ENCODE measurements around the gene FRMD4A. TPM values are rescaled to one million over a fixed set of nuclear protein-coding genes. Genes with fewer than 3 reads are reported as not detected.

FRMD4A gene
- polyA plus RNA-seq, 1 of the 3 experiments (the other 2 are of a cell fraction): 37.7 TPM

- DNase-seq: no peak
- H3K27ac ChIP-seq (ENCODE audit: low read depth in 2 of 2, low read length in 1 of 2): no peak overlapping the region
- no peaks in the 10 kb centered on the region for H4K20me1 ChIP-seq (ENCODE audit: insufficient read depth)
- no peak overlapping the region for H2AFZ ChIP-seq (ENCODE audit: low read depth)
- no peak overlapping the region for H3K4me2 ChIP-seq
- no peaks in the 10 kb centered on the region for H3K36me3 ChIP-seq (replicated peaks in 1 of 2; ENCODE audit: control insufficient read depth in 1 of 2, insufficient read depth in 2 of 2, low read length in 1 of 2)
- no peaks in the 10 kb centered on the region for H3K4me1 ChIP-seq (ENCODE audit: control insufficient read depth in 1 of 2, insufficient read depth in 2 of 2, low read depth in 1 of 2, low read length in 1 of 2)
- CTCF ChIA-PET: interaction anchor here (0.6 to 7.3 kb wide), 4 partner anchors 9 to 18 kb away, joined by 3 to 43 read pairs (median 4); no protein-coding TSS in a partner anchor
- H3K9me3 ChIP-seq: no peaks in the 10 kb centered on the region
- no peak overlapping the region for H3K4me3 ChIP-seq (ENCODE audit: low read depth in 2 of 2, low read length in 1 of 2)
- POLR2A ChIA-PET: no interaction called here
- no peak overlapping the region for H3K9ac ChIP-seq
- H3K27me3 ChIP-seq (ENCODE audit: insufficient read depth): no peaks in the 10 kb centered on the region; the same call in 1 of the 2 replicates
- TF ChIP-seq FOXM1 (IDR thresholded peaks at IDR 0.05; ENCODE audit: low read depth): no peak
- TF ChIP-seq YY1 (IDR thresholded peaks at IDR 0.05; ENCODE audit: low read depth): no peak
- no peak for TF ChIP-seq CHD2 (IDR thresholded peaks at IDR 0.05; ENCODE audit: low read length, partially characterized antibody)
- TF ChIP-seq GATA2 (CRISPR knock-in tag; IDR thresholded peaks at IDR 0.05): no peak
- no peak for TF ChIP-seq SIN3A (IDR thresholded peaks at IDR 0.05; ENCODE audit: borderline replicate concordance, low read depth, low read length)
- TF ChIP-seq, protein P1, sequence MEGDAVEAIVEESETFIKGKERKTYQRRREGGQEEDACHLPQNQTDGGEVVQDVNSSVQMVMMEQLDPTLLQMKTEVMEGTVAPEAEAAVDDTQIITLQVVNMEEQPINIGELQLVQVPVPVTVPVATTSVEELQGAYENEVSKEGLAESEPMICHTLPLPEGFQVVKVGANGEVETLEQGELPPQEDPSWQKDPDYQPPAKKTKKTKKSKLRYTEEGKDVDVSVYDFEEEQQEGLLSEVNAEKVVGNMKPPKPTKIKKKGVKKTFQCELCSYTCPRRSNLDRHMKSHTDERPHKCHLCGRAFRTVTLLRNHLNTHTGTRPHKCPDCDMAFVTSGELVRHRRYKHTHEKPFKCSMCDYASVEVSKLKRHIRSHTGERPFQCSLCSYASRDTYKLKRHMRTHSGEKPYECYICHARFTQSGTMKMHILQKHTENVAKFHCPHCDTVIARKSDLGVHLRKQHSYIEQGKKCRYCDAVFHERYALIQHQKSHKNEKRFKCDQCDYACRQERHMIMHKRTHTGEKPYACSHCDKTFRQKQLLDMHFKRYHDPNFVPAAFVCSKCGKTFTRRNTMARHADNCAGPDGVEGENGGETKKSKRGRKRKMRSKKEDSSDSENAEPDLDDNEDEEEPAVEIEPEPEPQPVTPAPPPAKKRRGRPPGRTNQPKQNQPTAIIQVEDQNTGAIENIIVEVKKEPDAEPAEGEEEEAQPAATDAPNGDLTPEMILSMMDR (IDR thresholded peaks at IDR 0.05): no peak
- TF ChIP-seq RFX5 (IDR thresholded peaks at IDR 0.05; ENCODE audit: low read length): no peak
- no peak for TF ChIP-seq REST (IDR thresholded peaks at IDR 0.05; ENCODE audit: low read depth, low read length)
- no peak for TF ChIP-seq TCF12 (IDR thresholded peaks at IDR 0.05)
- no peak for TF ChIP-seq FOXJ3 (CRISPR knock-in tag; IDR thresholded peaks at IDR 0.05)
- no peak for TF ChIP-seq RAD21 (IDR thresholded peaks at IDR 0.05; ENCODE audit: low read length)
- TF ChIP-seq NFIC (IDR thresholded peaks at IDR 0.05; ENCODE audit: borderline replicate concordance): no peak
- no peak for TF ChIP-seq GABPA (IDR thresholded peaks at IDR 0.05; ENCODE audit: low read depth)
- no peak for TF ChIP-seq EZH2phosphoT487 (IDR thresholded peaks at IDR 0.05; ENCODE audit: borderline replicate concordance, low read depth)
- TF ChIP-seq MXI1 (IDR thresholded peaks at IDR 0.05; ENCODE audit: low read depth, low read length): no peak
- TF ChIP-seq RCOR1 (IDR thresholded peaks at IDR 0.05; ENCODE audit: low read length): no peak
- TF ChIP-seq NRF1 (IDR thresholded peaks at IDR 0.05; ENCODE audit: low read depth, low read length): no peak
- no peaks in the 10 kb centered on the region for H3K9me2 ChIP-seq
- WGBS (ENCODE audit: low lambda C conversion rate): 31% methylated on average over 4 of the region's 4 CpGs
- no peaks in the 10 kb centered on the region for H3K79me2 ChIP-seq (ENCODE audit: insufficient read depth)
- no peaks in the 10 kb centered on the region for H3F3A ChIP-seq (replicated peaks; ENCODE audit: insufficient read depth)
Observed at GRCh38 chr10:14182781-14183180, 147.9 kb downstream of the FRMD4A start.
